GM23248 (cell line): ENCODE data around the gene RAD51B.

Experiments used
- EZH2 ChIP-seq: fragments of 200-600 bp; sonication (generic); IDR thresholded peaks from 2 replicates; pipeline ENCODE4 v1.6.1; 2018; ENCODE audit warnings: antibody characterized with exemption, mild to moderate bottlenecking; ENCODE audit not compliant: insufficient read depth, poor library complexity, severe bottlenecking
- EZH2phosphoT487 ChIP-seq: fragments of 200-600 bp; sonication (generic); IDR thresholded peaks from 2 replicates; pipeline ENCODE4 v1.6.1; 2018; ENCODE audit warnings: antibody characterized with exemption, moderate library complexity, mild to moderate bottlenecking, low read depth; ENCODE audit not compliant: insufficient read depth

- TF ChIP-seq EZH2phosphoT487: no peak
- TF ChIP-seq EZH2: no peak
Observed at GRCh38 chr14:68094158-68094557, 274.6 kb downstream of the RAD51B start.
